GM21423 (cell line): ENCODE data around the gene AVEN.
A peak's percentile ranks its signal among the peaks of the same experiment; 100 is the strongest.
"Not testable (repeated sequence)": the region's sequence is repeated elsewhere in the genome, so short reads cannot be mapped to it uniquely, and the experiment has no call there.

Source experiments
- ATAC-seq: cut with Tn5 transposase; IDR thresholded peaks from one replicate; pipeline ENCODE4 v1.9.1; 2021; ENCODE audit warnings: mild to moderate bottlenecking, moderate library complexity; ENCODE audit not compliant: unreplicated experiment

The AVEN gene

GRCh38 chr15:34043391-34043790 lies 4.4 kb upstream of the AVEN start:
- ATAC-seq: no peak

GRCh38 chr15:34039790-34040113 lies 748 bp upstream of the AVEN start:
- no peak for ATAC-seq

- ATAC-seq: peak; percentile 74
Measured at GRCh38 chr15:34038023-34038870, 757 bp downstream of the AVEN start.

GRCh38 chr15:34031987-34032760 lies 6.8 kb downstream of the AVEN start:
- ATAC-seq: no peak

- ATAC-seq: no peak
Measured at GRCh38 chr15:34027606-34028005, 11.4 kb downstream of the AVEN start.

- ATAC-seq: no peak
Measured at GRCh38 chr15:34025252-34025651, 13.8 kb downstream of the AVEN start.

GRCh38 chr15:34023907-34024306 lies 15.1 kb downstream of the AVEN start:
- ATAC-seq: no peak

- ATAC-seq: no peak
Measured at GRCh38 chr15:34019369-34019990, 19.5 kb downstream of the AVEN start.

- not testable (repeated sequence) for ATAC-seq
Measured at GRCh38 chr15:34018738-34019137, 20.3 kb downstream of the AVEN start.

- no peak for ATAC-seq
Measured at GRCh38 chr15:34018021-34018645, 20.9 kb downstream of the AVEN start.

- ATAC-seq: no peak
Measured at GRCh38 chr15:34014556-34014955, 24.4 kb downstream of the AVEN start.

- no peak for ATAC-seq
Measured at GRCh38 chr15:34013746-34014145, 25.3 kb downstream of the AVEN start.

- ATAC-seq: no peak
Measured at GRCh38 chr15:34012461-34013028, 26.5 kb downstream of the AVEN start.

GRCh38 chr15:34011481-34011880 lies 27.5 kb downstream of the AVEN start:
- ATAC-seq: no peak

GRCh38 chr15:34010921-34011320 lies 28.1 kb downstream of the AVEN start:
- no peak for ATAC-seq

- no peak for ATAC-seq
Measured at GRCh38 chr15:34009656-34010055, 29.3 kb downstream of the AVEN start.

GRCh38 chr15:34006381-34006780 lies 32.6 kb downstream of the AVEN start:
- no peak for ATAC-seq

- no peak for ATAC-seq
Measured at GRCh38 chr15:34001536-34001935, 37.5 kb downstream of the AVEN start.

- not testable (repeated sequence) for ATAC-seq
Measured at GRCh38 chr15:33995666-33996065, 43.3 kb downstream of the AVEN start.

GRCh38 chr15:33994005-33994615 lies 44.9 kb downstream of the AVEN start:
- no peak for ATAC-seq

- no peak for ATAC-seq
Measured at GRCh38 chr15:33988384-33988783, 50.6 kb downstream of the AVEN start.
